Thyroid gland (tissue), 4 donors: ENCODE data around the gene CASP8AP2. TPM values are rescaled to one million over a fixed set of nuclear protein-coding genes. Genes with fewer than 3 reads are reported as not detected.

Source experiments
- DNase-seq, 2 donors: peaks; one replicate each; pipeline ENCODE4 v3.0.0-alpha.2; 2019
- H3K27ac ChIP-seq, 3 donors: fragments of 200-600 bp; sonication (generic); 1 replicate in 2 of 3; 2 replicates in 1 of 3; pipeline ENCODE4 v1.5.1; 2016 to 2019; ENCODE audit warnings: mild to moderate bottlenecking in 1 of 3, moderate library complexity in 1 of 3
- H3K27me3 ChIP-seq: fragments of 200-600 bp; sonication (generic); one replicate; pipeline ENCODE4 v1.5.1; 2019
- H3K36me3 ChIP-seq, 2 donors: fragments of 200-600 bp; sonication (generic); one replicate each; pipeline ENCODE4 v1.5.1; 2016 to 2019
- H3K4me1 ChIP-seq, 2 donors: fragments of 200-600 bp; sonication (generic); one replicate each; pipeline ENCODE4 v1.5.1; 2017 to 2019
- H3K4me3 ChIP-seq, 3 donors: fragments of 200-600 bp; sonication (generic); replicated peaks in 1 of 3; 1 replicate in 2 of 3; 2 replicates in 1 of 3; pipeline ENCODE4 v1.5.1; 2016; ENCODE audit warnings: mild to moderate bottlenecking in 1 of 3
- H3K9me3 ChIP-seq: fragments of 200-600 bp; sonication (generic); one replicate; pipeline ENCODE4 v1.5.1; 2017
- CTCF ChIP-seq, 6 experiments: fragments of 200-600 bp in 3 of 6; fragments of 450-650 bp in 3 of 6; sonication (generic) in 3 of 6; IDR thresholded peaks; one replicate each; pipeline ENCODE4 v1.5.1; 2016 to 2019; ENCODE audit warnings: antibody characterized with exemption in 6 of 6, mild to moderate bottlenecking in 2 of 6, inconsistent platforms in 1 of 6, moderate library complexity in 1 of 6
- POLR2A ChIP-seq, 2 donors: fragments of 450-650 bp; IDR thresholded peaks; one replicate each; pipeline ENCODE4 v1.6.1; 2017; ENCODE audit warnings: antibody characterized with exemption in 2 of 2, mild to moderate bottlenecking in 2 of 2, moderate library complexity in 1 of 2
- WGBS, 2 donors: methylation state at CpG; one replicate each; pipeline ENCODE4 v1.1.5; 2017; 5-methylcytosine and 5-hydroxymethylcytosine counted together
- intact Hi-C: fragments of 100-400 bp; cut with DNase I; formaldehyde crosslinking; loops from one replicate; pipeline ENCODE4 v1.15.1; 2023
- total RNA-seq, 4 donors: library from RNA; depleted of rRNA; stranded (reverse); fragments of >200 nt; gene quantifications; one replicate each; pipeline ENCODE4 v1.2.3, GENCODE V29; 2016

The CASP8AP2 gene
- total RNA-seq, 4 donors from 2014 or later: 16.4 to 22.6 (median 18.0) TPM

- H3K4me1 ChIP-seq: no peaks in the 10 kb centered on the region
- no peak for TF ChIP-seq CTCF (IDR thresholded peaks at IDR 0.05)
- no peak for TF ChIP-seq POLR2A (IDR thresholded peaks at IDR 0.05)
- H3K4me3 ChIP-seq: no peak overlapping the region
- no peak overlapping the region for H3K27ac ChIP-seq
- no peak for DNase-seq
- intact Hi-C loops: no loop called here
- WGBS, 2 donors: 92 to 100% methylated on average over 3 of the region's 3 CpGs
- H3K9me3 ChIP-seq: no peaks in the 10 kb centered on the region
- H3K27me3 ChIP-seq: no peaks in the 10 kb centered on the region
- peaks cover 0 to 14% of the 10 kb centered on the region in 2 donors for H3K36me3 ChIP-seq
Measured at GRCh38 chr6:89793586-89793985, 36.1 kb upstream of the CASP8AP2 start.

GRCh38 chr6:89794324-89794723 lies 35.4 kb upstream of the CASP8AP2 start:
- 88 to 94% methylated on average over 6 of the region's 6 CpGs for WGBS, 2 donors
- intact Hi-C loops: no loop called here

GRCh38 chr6:89797317-89797716 lies 32.4 kb upstream of the CASP8AP2 start:
- no peak overlapping the region for H3K4me3 ChIP-seq
- intact Hi-C loops: no loop called here
- no peaks in the 10 kb centered on the region for H3K4me1 ChIP-seq
- no peak for TF ChIP-seq POLR2A (IDR thresholded peaks at IDR 0.05)
- TF ChIP-seq CTCF (IDR thresholded peaks at IDR 0.05): no peak
- WGBS, 2 donors: 89 to 90% methylated on average over 7 of the region's 7 CpGs
- no peak for DNase-seq
- H3K27ac ChIP-seq: no peak overlapping the region
- no peaks in the 10 kb centered on the region for H3K9me3 ChIP-seq
- peaks cover 0 to 19% of the 10 kb centered on the region in 2 donors for H3K36me3 ChIP-seq
- no peaks in the 10 kb centered on the region for H3K27me3 ChIP-seq

More at GRCh38 chr6:89794324-89794723, 35.4 kb upstream of the CASP8AP2 start:
- no peaks in the 10 kb centered on the region for H3K4me1 ChIP-seq
- H3K36me3 ChIP-seq: peaks cover 0 to 16% of the 10 kb centered on the region in 2 donors
- no peak for TF ChIP-seq CTCF (IDR thresholded peaks at IDR 0.05)
- no peak for TF ChIP-seq POLR2A (IDR thresholded peaks at IDR 0.05)
- no peaks in the 10 kb centered on the region for H3K9me3 ChIP-seq
- H3K27me3 ChIP-seq: no peaks in the 10 kb centered on the region
- H3K27ac ChIP-seq: no peak overlapping the region
- H3K4me3 ChIP-seq: no peak overlapping the region
- DNase-seq: no peak

- Histone ChIP-seq H3K4me1 (no peaks in the 10 kb centered on the region), H3K27ac (no peak overlapping the region), H3K36me3 (peaks cover 0 to 7% of the 10 kb centered on the region in 2 donors), H3K27me3 (no peaks in the 10 kb centered on the region), H3K9me3 (no peaks in the 10 kb centered on the region), H3K4me3 (no peak overlapping the region)
- WGBS, 2 donors: 92 to 97% methylated on average over 8 of the region's 8 CpGs
- DNase-seq: no peak
- TF ChIP-seq POLR2A (IDR thresholded peaks at IDR 0.05): no peak
- no peak for TF ChIP-seq CTCF (IDR thresholded peaks at IDR 0.05)
- intact Hi-C loops: no loop called here
Measured at GRCh38 chr6:89799096-89799495, 30.6 kb upstream of the CASP8AP2 start.

- WGBS, 2 donors: 84 to 88% methylated on average over 2 of the region's 2 CpGs
- Histone ChIP-seq H3K36me3 (peaks cover 0 to 5% of the 10 kb centered on the region in 2 donors), H3K4me1 (no peaks in the 10 kb centered on the region), H3K27ac (no peak overlapping the region), H3K4me3 (no peak overlapping the region), H3K9me3 (no peaks in the 10 kb centered on the region), H3K27me3 (no peaks in the 10 kb centered on the region)
- TF ChIP-seq CTCF (IDR thresholded peaks at IDR 0.05) (no peak), POLR2A (IDR thresholded peaks at IDR 0.05) (no peak)
- intact Hi-C loops: no loop called here
- no peak for DNase-seq
Measured at GRCh38 chr6:89799756-89800155, 29.9 kb upstream of the CASP8AP2 start.
